ENCODE data around the gene TGM5.

DNA sequence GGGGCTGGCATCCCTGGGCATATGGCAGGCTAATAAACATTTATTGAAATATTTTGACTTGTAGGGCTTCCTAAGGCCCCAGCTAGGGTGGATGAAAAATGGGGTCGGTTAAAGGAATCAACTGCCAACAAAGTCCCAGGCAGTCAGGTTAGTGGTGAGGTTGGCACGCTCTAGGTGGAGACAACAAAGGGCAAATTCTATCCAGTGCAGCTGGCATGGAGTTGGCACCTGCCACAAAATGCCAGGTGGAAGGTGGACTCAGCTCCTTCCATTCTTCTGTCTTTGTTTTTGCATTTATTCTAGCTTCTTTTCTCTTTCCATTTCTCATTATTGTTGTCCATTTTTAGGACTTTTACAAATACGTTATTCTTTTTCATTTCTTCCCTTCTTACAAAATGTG is 32.7 kb upstream of the TGM5 start:
- TF ChIP-seq POLR2AphosphoS5 (IDR thresholded peaks at IDR 0.05) = no peak
- TF ChIP-seq CTCF (IDR thresholded peaks at IDR 0.05) = no peak
